K562 (cell line): Measurements from ENCODE around the gene COL26A1. TPM values are rescaled to one million over a fixed set of nuclear protein-coding genes. Genes with fewer than 3 reads are reported as not detected.
A peak's percentile ranks its signal among the peaks of the same experiment; 100 is the strongest.

Experiments used
- ADNP ChIP-seq: fragments of 200-800 bp; sonication (Bioruptor generic); IDR thresholded peaks from 2 replicates; pipeline ENCODE4 v1.6.1; 2016; ENCODE audit warnings: missing genetic modification characterization, missing compliant biosample characterization
- ATF2 ChIP-seq: sonication (generic); formaldehyde crosslinking; IDR thresholded peaks from 2 replicates; pipeline ENCODE4 v1.8.1; 2022; ENCODE audit warnings: missing genetic modification reagents
- BCOR ChIP-seq: fragments of 450-650 bp; IDR thresholded peaks from 2 replicates; pipeline ENCODE4 v1.6.1; 2016
- ETV1 ChIP-seq: fragments of 450-650 bp; conservative IDR thresholded peaks from 2 replicates; pipeline ENCODE4 v1.6.1; 2016; ENCODE audit warnings: missing genetic modification characterization, control low read depth, low read depth, missing compliant biosample characterization
- HDAC1 ChIP-seq, 2 experiments: fragments of 450-650 bp; IDR thresholded peaks; 2 replicates each; pipeline ENCODE4 v1.6.1; 2016 to 2017; ENCODE audit warnings: inconsistent platforms in 1 of 2, mild to moderate bottlenecking in 1 of 2, moderate library complexity in 1 of 2
- HDAC6 ChIP-seq: IDR thresholded peaks from 2 replicates; pipeline ENCODE4 v1.6.1; 2012; ENCODE audit warnings: low read depth, mild to moderate bottlenecking, control low read depth, inconsistent platforms, low read length, moderate library complexity
- KDM1A ChIP-seq, 2 experiments: fragments of 450-650 bp; IDR thresholded peaks; 2 replicates each; pipeline ENCODE4 v1.6.1; 2016; ENCODE audit warnings: mild to moderate bottlenecking in 2 of 2
- POLR2AphosphoS2 ChIP-seq: IDR thresholded peaks from 2 replicates; pipeline ENCODE4 v1.6.1; 2012; ENCODE audit warnings: low read length, improper control_type of control experiment
- RBM25 ChIP-seq: fragments of 200-400 bp; formaldehyde crosslinking; IDR thresholded peaks from 2 replicates; pipeline ENCODE4 v1.6.1; 2018; ENCODE audit warnings: low read length, low read depth, moderate library complexity; ENCODE audit not compliant: severe bottlenecking
- SETDB1 ChIP-seq: IDR thresholded peaks from one replicate; pipeline ENCODE4 v1.6.1; 2012; ENCODE audit warnings: low read length, control low read depth, inconsistent platforms
- SMARCB1 ChIP-seq: IDR thresholded peaks from 2 replicates; pipeline ENCODE4 v1.6.1; 2011; ENCODE audit warnings: improper control_type of control experiment, low read depth; ENCODE audit not compliant: insufficient read length
- STAT5A ChIP-seq: IDR thresholded peaks from 2 replicates; pipeline ENCODE4 v1.6.1; 2012; ENCODE audit warnings: low read length, inconsistent platforms, borderline replicate concordance
- ZNF253 ChIP-seq: fragments of 250-450 bp; sonication (Bioruptor Pico); conservative IDR thresholded peaks from 2 replicates; pipeline ENCODE4 v1.6.1; 2021; ENCODE audit warnings: mild to moderate bottlenecking
- polyA plus RNA-seq, 8 experiments: library from polyadenylated mRNA; depleted of rRNA in 4 of 8; stranded (reverse) in 5 of 8; unstranded in 3 of 8; fragments of >200 nt; fragmentation: Nextera tagmentation in 2 of 8; fragmentation: Illumina TruSeq in 1 of 8; extraction: Ambion mirVana in 2 of 8; extraction: Trizol in 1 of 8; gene quantifications; 2 replicates each; pipeline versions ENCODE4 v1.2.1 to v1.2.3, GENCODE V29; 2011 to 2014; ENCODE audit warnings: inconsistent platforms in 1 of 8, missing spikeins in 1 of 8
- total RNA-seq, 7 experiments: library from RNA; depleted of rRNA in 6 of 7; stranded (reverse); fragments of >200 nt in 6 of 7; fragmentation: Illumina TruSeq in 2 of 7; extraction: Trizol in 2 of 7; gene quantifications; 2 replicates each; pipeline versions ENCODE4 v1.2.1 to v1.2.3, GENCODE V29; 2011 to 2021; ENCODE audit warnings: low replicate concordance in 1 of 7

Gene COL26A1
- total and polyA plus RNA-seq, 9 of the 15 experiments (the other 6 are each of a cell fraction or from before 2014, with no cell fraction given) = 0.04 to 0.39 (median 0.07) TPM; not detected in 5

GRCh38 chr7:101591504-101591903, 228.8 kb downstream of the COL26A1 start (continued):
- peak; percentile 6 to 55; a peak in 2 of 4 replicates for TF ChIP-seq KDM1A (IDR thresholded peaks at IDR 0.05)
- TF ChIP-seq RBM25 = peak; percentile 82
- no peak for TF ChIP-seq POLR2AphosphoS2
- no peak for TF ChIP-seq SMARCB1
- TF ChIP-seq ATF2 (CRISPR knock-in tag) = no peak
- peak; percentile 58; the same call in 1 of the 2 replicates for TF ChIP-seq ADNP (tag)
- TF ChIP-seq BCOR = peak; percentile 63
- TF ChIP-seq SETDB1 = no peak
- TF ChIP-seq ZNF253 (CRISPR knock-in tag) = no peak
- peak; percentile 40; the same call in 1 of the 2 replicates for TF ChIP-seq ETV1
- no peak for TF ChIP-seq HDAC1 (IDR thresholded peaks at IDR 0.05)
- no peak for TF ChIP-seq HDAC6
- TF ChIP-seq STAT5A = no peak
